ENCODE measurements around the gene TRPV3.

TRPV3 gene

DNA sequence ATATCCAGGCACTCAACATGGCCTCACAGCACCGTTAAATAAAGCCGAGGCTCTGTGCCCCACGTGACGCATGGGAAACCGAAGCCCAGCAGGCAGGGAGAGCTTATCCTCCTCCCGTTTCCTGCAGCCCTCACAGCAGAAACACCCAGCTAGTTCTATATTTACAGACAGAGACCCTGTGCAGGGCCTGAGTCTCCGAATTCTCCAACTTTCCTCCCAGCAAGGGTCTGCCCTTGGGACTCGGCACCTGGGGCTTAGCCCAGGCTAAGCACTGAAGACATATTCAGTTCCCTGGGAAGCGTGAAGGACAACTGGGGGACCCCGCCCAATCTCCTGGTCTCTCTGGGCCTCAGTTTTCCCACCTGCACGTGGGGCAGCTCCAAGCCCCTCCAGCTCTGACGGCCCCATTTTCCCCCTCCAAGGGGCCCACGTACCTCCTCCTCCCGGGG lies 29.2 kb downstream of the TRPV3 start:
- no peaks in the 10 kb centered on the region for H3K4me1 ChIP-seq (ENCODE audit: low read length)
- H3K36me3 ChIP-seq (replicated peaks; ENCODE audit: insufficient read depth, low read length), result peaks cover 5% of the 10 kb centered on the region; the same call in 1 of the 2 replicates
- no peak for TF ChIP-seq EZH2phosphoT487 (IDR thresholded peaks at IDR 0.05; ENCODE audit: low read length)
- TF ChIP-seq, protein P1, sequence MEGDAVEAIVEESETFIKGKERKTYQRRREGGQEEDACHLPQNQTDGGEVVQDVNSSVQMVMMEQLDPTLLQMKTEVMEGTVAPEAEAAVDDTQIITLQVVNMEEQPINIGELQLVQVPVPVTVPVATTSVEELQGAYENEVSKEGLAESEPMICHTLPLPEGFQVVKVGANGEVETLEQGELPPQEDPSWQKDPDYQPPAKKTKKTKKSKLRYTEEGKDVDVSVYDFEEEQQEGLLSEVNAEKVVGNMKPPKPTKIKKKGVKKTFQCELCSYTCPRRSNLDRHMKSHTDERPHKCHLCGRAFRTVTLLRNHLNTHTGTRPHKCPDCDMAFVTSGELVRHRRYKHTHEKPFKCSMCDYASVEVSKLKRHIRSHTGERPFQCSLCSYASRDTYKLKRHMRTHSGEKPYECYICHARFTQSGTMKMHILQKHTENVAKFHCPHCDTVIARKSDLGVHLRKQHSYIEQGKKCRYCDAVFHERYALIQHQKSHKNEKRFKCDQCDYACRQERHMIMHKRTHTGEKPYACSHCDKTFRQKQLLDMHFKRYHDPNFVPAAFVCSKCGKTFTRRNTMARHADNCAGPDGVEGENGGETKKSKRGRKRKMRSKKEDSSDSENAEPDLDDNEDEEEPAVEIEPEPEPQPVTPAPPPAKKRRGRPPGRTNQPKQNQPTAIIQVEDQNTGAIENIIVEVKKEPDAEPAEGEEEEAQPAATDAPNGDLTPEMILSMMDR (IDR thresholded peaks at IDR 0.05; ENCODE audit: low read length), result no peak
- H3K9me3 ChIP-seq (replicated peaks; ENCODE audit: insufficient read depth, low read length), result no peaks in the 10 kb centered on the region
- H2AFZ ChIP-seq (ENCODE audit: low read length), result no peak overlapping the region
- H3K4me3 ChIP-seq (ENCODE audit: low read length), result no peak overlapping the region
- no peaks in the 10 kb centered on the region for H3F3A ChIP-seq (ENCODE audit: insufficient read depth, low read length)
- no peak overlapping the region for H3K4me2 ChIP-seq (ENCODE audit: low read depth, low read length)
- no peak overlapping the region for H3K9ac ChIP-seq (ENCODE audit: low read length)
- H3K27ac ChIP-seq (ENCODE audit: low read length), result no peak overlapping the region
- H3K79me2 ChIP-seq (ENCODE audit: low read length), result no peaks in the 10 kb centered on the region
- no peaks in the 10 kb centered on the region for H4K20me1 ChIP-seq (ENCODE audit: insufficient read depth, low read length)
- no peaks in the 10 kb centered on the region for H3K9me2 ChIP-seq (replicated peaks; ENCODE audit: insufficient read depth, low read length)
- H3K27me3 ChIP-seq (replicated peaks; ENCODE audit: insufficient read depth, low read length), result no peaks in the 10 kb centered on the region
- DNase-seq, result no peak

DNA sequence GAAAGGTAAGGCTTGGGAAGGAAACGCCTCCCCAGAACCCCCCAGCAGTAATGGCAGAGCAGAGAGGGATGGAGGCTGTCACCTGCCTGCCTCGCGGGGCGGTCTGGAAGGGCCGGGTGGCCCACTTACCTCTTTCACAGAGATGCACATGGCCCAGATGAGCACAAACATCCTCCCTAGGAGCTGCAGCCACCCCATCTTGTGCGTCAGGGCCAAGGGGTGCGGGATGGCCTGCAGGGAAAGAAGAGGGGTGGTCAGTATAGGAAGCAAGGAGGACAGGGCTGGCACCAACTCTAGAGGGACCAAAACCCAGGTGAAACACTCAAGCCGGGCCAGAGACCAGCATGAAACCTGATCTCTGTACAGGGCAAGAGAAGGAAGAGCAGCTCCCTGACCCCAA lies 29.7 kb downstream of the TRPV3 start:
- Histone ChIP-seq H3K36me3 (replicated peaks; ENCODE audit: insufficient read depth, low read length) (peaks cover 5% of the 10 kb centered on the region; the same call in 1 of the 2 replicates), H3K27ac (ENCODE audit: low read length) (no peak overlapping the region), H3K27me3 (replicated peaks; ENCODE audit: insufficient read depth, low read length) (no peaks in the 10 kb centered on the region), H3K4me1 (ENCODE audit: low read length) (no peaks in the 10 kb centered on the region), H3K4me3 (ENCODE audit: low read length) (no peak overlapping the region), H3K79me2 (ENCODE audit: low read length) (no peaks in the 10 kb centered on the region), H4K20me1 (ENCODE audit: insufficient read depth, low read length) (no peaks in the 10 kb centered on the region), H3K9me3 (replicated peaks; ENCODE audit: insufficient read depth, low read length) (no peaks in the 10 kb centered on the region), H3K4me2 (ENCODE audit: low read depth, low read length) (no peak overlapping the region), H3K9me2 (replicated peaks; ENCODE audit: insufficient read depth, low read length) (no peaks in the 10 kb centered on the region), H3F3A (ENCODE audit: insufficient read depth, low read length) (no peaks in the 10 kb centered on the region), H2AFZ (ENCODE audit: low read length) (no peak overlapping the region), H3K9ac (ENCODE audit: low read length) (no peak overlapping the region)
- no peak for DNase-seq
- TF ChIP-seq EZH2phosphoT487 (IDR thresholded peaks at IDR 0.05; ENCODE audit: low read length) (no peak), EZH2 (optimal IDR thresholded peaks at IDR 0.05; ENCODE audit: low read depth, low read length) (no peak)
- TF ChIP-seq, protein P1 (IDR thresholded peaks at IDR 0.05; ENCODE audit: low read length), result no peak

DNA sequence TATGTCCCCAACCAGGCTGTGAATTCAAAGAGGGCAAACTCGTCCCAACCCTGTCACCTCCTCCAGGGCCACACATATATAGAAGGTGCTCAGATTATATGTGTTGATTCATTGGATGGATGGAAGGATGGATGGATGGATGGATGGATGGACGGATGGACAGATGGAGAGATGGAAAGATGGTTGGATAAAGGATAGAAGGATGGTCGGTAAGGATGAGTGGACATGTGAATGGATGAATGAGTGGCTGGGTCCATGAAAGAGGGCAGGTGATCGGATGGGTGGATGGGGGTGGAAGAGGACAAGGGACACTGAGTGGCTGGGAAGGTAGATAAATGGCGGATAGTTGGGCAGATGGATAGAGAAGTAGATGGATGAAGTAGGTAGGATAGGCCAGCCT lies 30.1 kb downstream of the TRPV3 start:
- no peak overlapping the region for H3K4me3 ChIP-seq (ENCODE audit: low read length)
- H3K27me3 ChIP-seq (replicated peaks; ENCODE audit: insufficient read depth, low read length), result no peaks in the 10 kb centered on the region
- no peaks in the 10 kb centered on the region for H3K79me2 ChIP-seq (ENCODE audit: low read length)
- H3K9ac ChIP-seq (ENCODE audit: low read length), result no peak overlapping the region
- peaks cover 5% of the 10 kb centered on the region; the same call in 1 of the 2 replicates for H3K36me3 ChIP-seq (replicated peaks; ENCODE audit: insufficient read depth, low read length)
- H3K9me3 ChIP-seq (replicated peaks; ENCODE audit: insufficient read depth, low read length), result no peaks in the 10 kb centered on the region
- no peaks in the 10 kb centered on the region for H4K20me1 ChIP-seq (ENCODE audit: insufficient read depth, low read length)
- no peak overlapping the region for H3K27ac ChIP-seq (ENCODE audit: low read length)
- TF ChIP-seq EZH2 (optimal IDR thresholded peaks at IDR 0.05; ENCODE audit: low read depth, low read length) (no peak), EZH2phosphoT487 (IDR thresholded peaks at IDR 0.05; ENCODE audit: low read length) (no peak)
- TF ChIP-seq, protein P1 (IDR thresholded peaks at IDR 0.05; ENCODE audit: low read length), result no peak
- no peaks in the 10 kb centered on the region for H3K4me1 ChIP-seq (ENCODE audit: low read length)
- H3K9me2 ChIP-seq (replicated peaks; ENCODE audit: insufficient read depth, low read length), result no peaks in the 10 kb centered on the region
- no peaks in the 10 kb centered on the region for H3F3A ChIP-seq (ENCODE audit: insufficient read depth, low read length)
- DNase-seq, result no peak
- no peak overlapping the region for H2AFZ ChIP-seq (ENCODE audit: low read length)
- H3K4me2 ChIP-seq (ENCODE audit: low read depth, low read length), result no peak overlapping the region
